BE2C (cell line): ENCODE measurements around the gene JAK1.

ENCODE experiments used
- DNase-seq: peaks from one replicate; pipeline ENCODE4 v3.0.0-alpha.2; 2020
- H3K27me3 ChIP-seq: fragments of 250-450 bp; sonication (Bioruptor Pico); 2 replicates; pipeline ENCODE4 v1.5.1; 2020; ENCODE audit warnings: mild to moderate bottlenecking
- H3K36me3 ChIP-seq: fragments of 250-450 bp; sonication (Bioruptor Pico); 2 replicates; pipeline ENCODE4 v1.5.1; 2020; ENCODE audit warnings: mild to moderate bottlenecking
- H3K4me1 ChIP-seq: fragments of 250-450 bp; sonication (Bioruptor Pico); 2 replicates; pipeline ENCODE4 v1.5.1; 2020
- H3K4me3 ChIP-seq: 2 replicates; pipeline ENCODE4 v1.5.1; 2011; ENCODE audit warnings: low read depth, low read length
- H3K9me3 ChIP-seq: fragments of 250-450 bp; sonication (Bioruptor Pico); 2 replicates; pipeline ENCODE4 v1.5.1; 2020
- CTCF ChIP-seq: IDR thresholded peaks from 2 replicates; pipeline ENCODE4 v1.5.1; 2012; ENCODE audit warnings: mild to moderate bottlenecking, low read depth, low read length

JAK1 gene

GRCh38 chr1:64847666-64848065 lies 118.7 kb downstream of the JAK1 start:
- TF ChIP-seq CTCF, result no peak
- no peaks in the 10 kb centered on the region for H3K36me3 ChIP-seq
- H3K27me3 ChIP-seq, result no peaks in the 10 kb centered on the region
- H3K9me3 ChIP-seq, result no peaks in the 10 kb centered on the region
- no peaks in the 10 kb centered on the region for H3K4me1 ChIP-seq
- DNase-seq, result no peak
- H3K4me3 ChIP-seq, result no peak overlapping the region

- DNase-seq, result no peak
- Histone ChIP-seq H3K27me3 (no peaks in the 10 kb centered on the region), H3K9me3 (no peaks in the 10 kb centered on the region), H3K4me1 (no peaks in the 10 kb centered on the region), H3K36me3 (no peaks in the 10 kb centered on the region), H3K4me3 (no peak overlapping the region)
- TF ChIP-seq CTCF, result no peak
These were observed 119.5 kb downstream of the JAK1 start for GRCh38 chr1:64846573-64847430.

- no peak for DNase-seq
- H3K36me3 ChIP-seq, result no peaks in the 10 kb centered on the region
- H3K4me3 ChIP-seq, result no peak overlapping the region
- TF ChIP-seq CTCF, result no peak
- H3K27me3 ChIP-seq, result no peaks in the 10 kb centered on the region
- H3K4me1 ChIP-seq, result no peaks in the 10 kb centered on the region
- no peaks in the 10 kb centered on the region for H3K9me3 ChIP-seq
These were observed 120.4 kb downstream of the JAK1 start for GRCh38 chr1:64845831-64846425.

- H3K4me1 ChIP-seq, result no peaks in the 10 kb centered on the region
- DNase-seq, result no peak
- H3K36me3 ChIP-seq, result no peaks in the 10 kb centered on the region; the same call in 1 of the 2 replicates
- no peaks in the 10 kb centered on the region for H3K9me3 ChIP-seq
- H3K4me3 ChIP-seq, result no peak overlapping the region
- H3K27me3 ChIP-seq, result no peaks in the 10 kb centered on the region
- TF ChIP-seq CTCF, result no peak
These were observed 121.7 kb downstream of the JAK1 start for GRCh38 chr1:64844609-64845008.

- TF ChIP-seq CTCF, result no peak
- Histone ChIP-seq H3K4me3 (no peak overlapping the region), H3K4me1 (no peaks in the 10 kb centered on the region), H3K9me3 (no peaks in the 10 kb centered on the region), H3K36me3 (no peaks in the 10 kb centered on the region; the same call in 1 of the 2 replicates), H3K27me3 (no peaks in the 10 kb centered on the region)
- no peak for DNase-seq
These were observed 122.2 kb downstream of the JAK1 start for GRCh38 chr1:64844175-64844574.

- no peaks in the 10 kb centered on the region for H3K27me3 ChIP-seq
- no peaks in the 10 kb centered on the region; the same call in 1 of the 2 replicates for H3K36me3 ChIP-seq
- no peak for TF ChIP-seq CTCF
- no peak for DNase-seq
- H3K4me3 ChIP-seq, result no peak overlapping the region
- H3K4me1 ChIP-seq, result no peaks in the 10 kb centered on the region
- no peaks in the 10 kb centered on the region for H3K9me3 ChIP-seq
These were observed 122.7 kb downstream of the JAK1 start for GRCh38 chr1:64843675-64844074.
